Measurements from ENCODE around the gene ARHGAP22. TPM values are rescaled to one million over a fixed set of nuclear protein-coding genes. Genes with fewer than 3 reads are reported as not detected.

ARHGAP22 gene
- total RNA-seq, 1 donor from 2014 or later = 6.2 TPM

DNA sequence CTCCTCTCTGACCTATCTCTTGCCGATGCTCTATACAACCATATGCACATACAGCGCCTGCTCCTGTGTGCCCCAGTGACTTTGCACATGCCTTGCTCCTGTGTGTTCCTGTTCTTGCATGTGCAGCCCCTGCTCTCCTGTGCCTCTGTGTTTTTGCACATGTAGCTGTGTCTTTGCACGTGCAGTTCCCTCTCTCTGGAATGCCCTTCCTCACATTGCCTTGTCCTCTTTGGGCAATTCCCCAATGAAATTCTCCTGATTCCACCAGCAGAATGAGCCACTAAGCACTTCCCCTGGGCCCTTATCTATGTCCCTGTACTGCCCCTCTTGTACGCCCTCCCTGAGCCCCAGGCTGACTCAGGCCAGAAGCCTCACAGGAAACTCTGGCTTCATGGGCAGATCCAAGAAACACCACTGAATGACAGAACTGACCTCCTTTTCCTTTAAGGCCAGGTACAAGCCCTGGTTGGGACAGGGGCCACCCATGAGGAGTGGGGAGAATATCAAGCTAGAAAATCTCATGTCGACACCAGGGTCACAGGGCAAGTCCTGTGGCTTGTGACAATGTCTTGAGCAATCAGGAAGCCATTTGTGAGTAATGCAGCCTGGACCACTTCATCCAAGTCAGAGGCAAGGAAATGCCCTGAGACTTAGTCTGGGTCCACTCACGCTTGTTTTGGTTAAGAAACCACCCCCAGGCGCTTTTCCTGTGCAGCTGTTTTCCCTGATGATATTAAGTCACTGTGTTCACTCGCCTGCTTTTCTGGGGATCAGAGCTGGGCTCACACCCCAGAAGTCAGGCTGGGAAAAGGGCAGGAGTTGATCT is 1.9 kb upstream of the ARHGAP22 start:
- Histone ChIP-seq H3K36me3 (ENCODE audit: insufficient read depth, low read length) (no peaks in the 10 kb centered on the region), H3K9me3 (ENCODE audit: insufficient read depth, low read depth, low read length) (no peaks in the 10 kb centered on the region), H3K27me3 (ENCODE audit: insufficient read depth, low read length) (no peaks in the 10 kb centered on the region), H3K9ac (ENCODE audit: low read length) (peak overlapping the region; percentile 71), H3K27ac (ENCODE audit: low read depth, low read length) (peak overlapping the region; percentile 91), H3K4me1 (ENCODE audit: insufficient read depth, low read length) (peaks cover 48% of the 10 kb centered on the region), H2AFZ (ENCODE audit: low read depth, low read length) (peak overlapping the region; percentile 22), H3K4me2 (ENCODE audit: low read length) (peak overlapping the region; percentile 90), H3K4me3 (ENCODE audit: insufficient read depth, low read depth, low read length) (no peak overlapping the region), H4K20me1 (ENCODE audit: insufficient read depth, low read length) (peaks cover 15% of the 10 kb centered on the region), H3K79me2 (ENCODE audit: insufficient read depth, low read length) (peaks cover 32% of the 10 kb centered on the region)
- DNase-seq (ENCODE audit: low read depth) (peak; percentile 95), FAIRE-seq (peak; percentile 100)
- Mint-ChIP-seq H3K4me1 (ENCODE audit: low read depth, unreplicated experiment) (peaks cover 25% of the 10 kb centered on the region), H3K36me3 (ENCODE audit: low read depth, unreplicated experiment) (peaks cover 3% of the 10 kb centered on the region), H3K27ac (ENCODE audit: unreplicated experiment) (peak overlapping the region; percentile 4), H3K9me3 (ENCODE audit: unreplicated experiment) (peaks cover 6% of the 10 kb centered on the region), H3K4me3 (ENCODE audit: unreplicated experiment) (no peak overlapping the region), H3K27me3 (ENCODE audit: low read depth, unreplicated experiment) (peaks cover 15% of the 10 kb centered on the region)
- TF ChIP-seq EZH2 (IDR thresholded peaks at IDR 0.05; ENCODE audit: insufficient read depth, low read length) = no peak
- TF ChIP-seq, protein P1, sequence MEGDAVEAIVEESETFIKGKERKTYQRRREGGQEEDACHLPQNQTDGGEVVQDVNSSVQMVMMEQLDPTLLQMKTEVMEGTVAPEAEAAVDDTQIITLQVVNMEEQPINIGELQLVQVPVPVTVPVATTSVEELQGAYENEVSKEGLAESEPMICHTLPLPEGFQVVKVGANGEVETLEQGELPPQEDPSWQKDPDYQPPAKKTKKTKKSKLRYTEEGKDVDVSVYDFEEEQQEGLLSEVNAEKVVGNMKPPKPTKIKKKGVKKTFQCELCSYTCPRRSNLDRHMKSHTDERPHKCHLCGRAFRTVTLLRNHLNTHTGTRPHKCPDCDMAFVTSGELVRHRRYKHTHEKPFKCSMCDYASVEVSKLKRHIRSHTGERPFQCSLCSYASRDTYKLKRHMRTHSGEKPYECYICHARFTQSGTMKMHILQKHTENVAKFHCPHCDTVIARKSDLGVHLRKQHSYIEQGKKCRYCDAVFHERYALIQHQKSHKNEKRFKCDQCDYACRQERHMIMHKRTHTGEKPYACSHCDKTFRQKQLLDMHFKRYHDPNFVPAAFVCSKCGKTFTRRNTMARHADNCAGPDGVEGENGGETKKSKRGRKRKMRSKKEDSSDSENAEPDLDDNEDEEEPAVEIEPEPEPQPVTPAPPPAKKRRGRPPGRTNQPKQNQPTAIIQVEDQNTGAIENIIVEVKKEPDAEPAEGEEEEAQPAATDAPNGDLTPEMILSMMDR (IDR thresholded peaks at IDR 0.05; ENCODE audit: insufficient read depth, low read depth, low read length) = no peak

DNA sequence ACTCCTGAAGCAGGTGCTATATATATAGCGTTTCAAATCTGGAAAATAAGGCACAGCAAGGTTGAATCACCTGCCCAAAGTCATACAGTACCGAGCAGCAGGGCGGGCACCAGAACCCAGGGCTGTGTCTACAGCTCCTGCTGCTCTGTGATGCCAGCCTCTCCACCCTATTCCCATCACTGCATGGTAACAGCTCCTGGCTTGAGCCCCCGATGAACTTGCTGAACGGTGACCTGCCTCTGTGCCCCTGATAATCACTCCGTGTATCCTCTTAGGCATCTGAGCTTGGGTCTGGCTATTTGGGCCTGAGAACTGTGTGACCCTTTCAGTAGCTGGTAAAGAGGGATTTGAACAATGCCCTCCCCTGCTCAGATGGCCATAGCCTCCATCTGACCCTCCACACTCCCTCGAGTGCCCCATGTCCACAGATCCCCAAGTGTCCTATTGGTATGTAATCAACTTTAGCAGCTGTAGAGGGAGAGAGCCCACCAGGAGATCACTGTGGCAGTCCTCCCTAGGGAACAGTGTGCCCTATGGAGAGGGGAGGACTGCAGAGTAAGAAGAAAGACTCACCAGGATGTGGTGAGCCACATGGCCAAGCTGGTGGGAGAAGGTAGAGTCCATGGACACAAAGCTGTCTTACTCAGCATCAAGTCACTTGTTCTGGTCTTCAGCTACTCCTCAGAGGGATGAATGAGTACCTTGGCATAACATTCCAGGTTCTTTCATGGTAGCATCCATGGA is 1.1 kb upstream of the ARHGAP22 start:
- Mint-ChIP-seq H3K9me3 (ENCODE audit: unreplicated experiment) (peaks cover 6% of the 10 kb centered on the region), H3K36me3 (ENCODE audit: low read depth, unreplicated experiment) (peaks cover 3% of the 10 kb centered on the region), H3K27me3 (ENCODE audit: low read depth, unreplicated experiment) (peaks cover 14% of the 10 kb centered on the region), H3K4me3 (ENCODE audit: unreplicated experiment) (peak overlapping the region; percentile 62), H3K27ac (ENCODE audit: unreplicated experiment) (no peak overlapping the region), H3K4me1 (ENCODE audit: low read depth, unreplicated experiment) (peaks cover 25% of the 10 kb centered on the region)
- H3K4me2 ChIP-seq (ENCODE audit: low read length) = peak overlapping the region; percentile 90
- no peaks in the 10 kb centered on the region for H3K27me3 ChIP-seq (ENCODE audit: insufficient read depth, low read length)
- FAIRE-seq = no peak
- peaks cover 52% of the 10 kb centered on the region for H3K4me1 ChIP-seq (ENCODE audit: insufficient read depth, low read length)
- peaks cover 19% of the 10 kb centered on the region for H4K20me1 ChIP-seq (ENCODE audit: insufficient read depth, low read length)
- no peak overlapping the region for H2AFZ ChIP-seq (ENCODE audit: low read depth, low read length)
- peak overlapping the region; percentile 79 for H3K27ac ChIP-seq (ENCODE audit: low read depth, low read length)
- H3K9ac ChIP-seq (ENCODE audit: low read length) = no peak overlapping the region
- H3K4me3 ChIP-seq (ENCODE audit: insufficient read depth, low read depth, low read length) = peak overlapping the region; percentile 90
- DNase-seq (ENCODE audit: low read depth) = peak; percentile 50
- no peaks in the 10 kb centered on the region for H3K9me3 ChIP-seq (ENCODE audit: insufficient read depth, low read depth, low read length)
- no peak for TF ChIP-seq EZH2 (IDR thresholded peaks at IDR 0.05; ENCODE audit: insufficient read depth, low read length)
- TF ChIP-seq, protein P1 (IDR thresholded peaks at IDR 0.05; ENCODE audit: insufficient read depth, low read depth, low read length) = no peak
- H3K36me3 ChIP-seq (ENCODE audit: insufficient read depth, low read length) = no peaks in the 10 kb centered on the region
- peaks cover 40% of the 10 kb centered on the region for H3K79me2 ChIP-seq (ENCODE audit: insufficient read depth, low read length)

Measured in astrocyte (in vitro differentiated cells and primary cell).